ENCODE data around the gene NLRC4.

Gene NLRC4

GRCh38 chr2:32274289-32274688, 9.6 kb upstream of the NLRC4 start:
- Histone ChIP-seq H3K4me1 (peaks cover 0 to 9% (median 5%) of the 10 kb centered on the region in 4 donors), H3K27ac (no peak overlapping the region), H3K4me3 (no peak overlapping the region), H3K36me3 (no peaks in the 10 kb centered on the region), H3K27me3 (no peaks in the 10 kb centered on the region), H3K9me3 (no peaks in the 10 kb centered on the region)
- TF ChIP-seq CTCF (IDR thresholded peaks at IDR 0.05), result no peak
- intact Hi-C loops (cut with DNase I; ENCODE audit: low total_unique reads), result no loop called here
- DNase-seq, result no peak

DNA sequence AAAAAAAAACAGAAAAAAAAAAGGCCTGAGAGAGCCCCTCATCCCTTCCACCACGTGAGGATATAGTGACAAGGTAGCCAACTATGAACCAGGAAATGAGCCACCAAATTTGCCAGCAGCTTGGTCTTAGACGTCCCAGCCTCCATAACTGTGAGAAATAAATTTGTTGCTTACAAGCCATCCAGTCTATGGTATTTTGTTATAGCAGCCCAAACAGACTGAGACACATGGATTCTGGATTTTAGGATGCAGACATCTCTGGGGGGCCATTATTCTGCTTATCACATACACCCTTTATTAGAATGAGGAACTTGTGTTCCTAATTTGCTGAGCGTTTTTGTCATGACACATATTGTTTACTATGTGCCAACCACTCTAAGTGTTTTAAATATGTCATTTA, 7.6 kb upstream of the NLRC4 start:
- no peaks in the 10 kb centered on the region for H3K27me3 ChIP-seq
- no peak overlapping the region for H3K27ac ChIP-seq
- no peak for DNase-seq
- TF ChIP-seq CTCF (IDR thresholded peaks at IDR 0.05), result no peak
- H3K4me3 ChIP-seq, result no peak overlapping the region
- intact Hi-C loops (cut with DNase I; ENCODE audit: low total_unique reads), result no loop called here
- H3K4me1 ChIP-seq, result peaks cover 0 to 10% (median 4%) of the 10 kb centered on the region in 4 donors
- H3K36me3 ChIP-seq, result no peaks in the 10 kb centered on the region
- H3K9me3 ChIP-seq, result no peaks in the 10 kb centered on the region

- H3K4me3 ChIP-seq, result no peak overlapping the region
- TF ChIP-seq CTCF (IDR thresholded peaks at IDR 0.05), result no peak
- no peak overlapping the region for H3K27ac ChIP-seq
- H3K9me3 ChIP-seq, result no peaks in the 10 kb centered on the region
- H3K4me1 ChIP-seq, result peaks cover 0 to 10% (median 0%) of the 10 kb centered on the region in 4 donors
- no peaks in the 10 kb centered on the region for H3K27me3 ChIP-seq
- H3K36me3 ChIP-seq, result no peaks in the 10 kb centered on the region
- no peak for DNase-seq
- intact Hi-C loops (cut with DNase I; ENCODE audit: low total_unique reads), result no loop called here
Measured at GRCh38 chr2:32271063-32271462, 6.4 kb upstream of the NLRC4 start.

GRCh38 chr2:32262105-32262504, 2.6 kb downstream of the NLRC4 start:
- no peaks in the 10 kb centered on the region for H3K4me1 ChIP-seq
- no peaks in the 10 kb centered on the region for H3K27me3 ChIP-seq
- TF ChIP-seq CTCF (IDR thresholded peaks at IDR 0.05), result no peak
- H3K36me3 ChIP-seq, result no peaks in the 10 kb centered on the region
- intact Hi-C loops (cut with DNase I; ENCODE audit: low total_unique reads), result no loop called here
- H3K4me3 ChIP-seq, result no peak overlapping the region
- no peak for DNase-seq
- no peak overlapping the region for H3K27ac ChIP-seq
- no peaks in the 10 kb centered on the region for H3K9me3 ChIP-seq

DNA sequence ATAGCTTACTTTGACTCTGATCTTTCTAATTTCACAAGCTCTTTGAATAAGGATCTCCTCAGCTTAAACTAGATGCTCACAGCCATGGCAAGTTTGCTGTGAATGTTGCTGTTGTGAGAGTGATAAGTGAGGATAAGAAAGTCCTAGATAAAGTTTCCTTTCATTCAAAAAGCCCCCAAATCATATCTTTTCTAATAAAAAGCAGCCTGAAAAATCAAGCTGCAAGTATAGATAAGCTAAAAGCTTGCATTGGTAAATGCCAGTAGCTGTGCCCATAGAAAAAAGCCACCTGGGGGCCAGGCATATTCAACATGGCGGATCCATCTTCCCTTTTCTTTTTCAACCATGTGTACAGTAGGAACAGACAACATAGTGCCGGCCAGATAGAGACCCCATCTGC, 4.3 kb downstream of the NLRC4 start:
- Histone ChIP-seq H3K27ac (no peak overlapping the region), H3K27me3 (no peaks in the 10 kb centered on the region), H3K9me3 (no peaks in the 10 kb centered on the region), H3K4me3 (no peak overlapping the region), H3K4me1 (no peaks in the 10 kb centered on the region), H3K36me3 (no peaks in the 10 kb centered on the region)
- intact Hi-C loops (cut with DNase I; ENCODE audit: low total_unique reads), result no loop called here
- DNase-seq, result no peak
- TF ChIP-seq CTCF (IDR thresholded peaks at IDR 0.05), result no peak

DNA sequence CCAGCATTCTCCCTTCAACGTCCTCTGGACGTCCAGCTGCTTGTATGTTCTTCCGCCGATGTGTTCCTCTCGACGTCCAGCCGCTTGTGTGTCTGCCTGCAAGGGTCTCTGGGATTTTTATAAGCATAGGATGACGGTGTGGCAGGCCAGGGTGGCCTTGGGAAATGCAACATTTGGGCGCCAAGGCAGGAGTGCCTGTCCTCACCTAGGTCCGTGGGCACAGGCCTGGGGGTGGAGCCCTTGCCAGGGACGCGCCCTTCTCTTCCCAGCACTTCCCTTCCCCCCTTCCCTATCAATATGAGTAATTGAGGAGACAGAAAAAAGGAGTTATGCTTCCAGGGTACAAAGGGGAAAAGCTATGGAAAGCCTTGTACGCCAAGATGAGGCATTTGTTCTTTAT, 6.4 kb downstream of the NLRC4 start:
- no peak for TF ChIP-seq CTCF (IDR thresholded peaks at IDR 0.05)
- H3K9me3 ChIP-seq, result no peaks in the 10 kb centered on the region
- H3K27me3 ChIP-seq, result no peaks in the 10 kb centered on the region
- intact Hi-C loops (cut with DNase I; ENCODE audit: low total_unique reads), result no loop called here
- H3K27ac ChIP-seq, result no peak overlapping the region
- no peaks in the 10 kb centered on the region for H3K36me3 ChIP-seq
- no peaks in the 10 kb centered on the region for H3K4me1 ChIP-seq
- no peak overlapping the region for H3K4me3 ChIP-seq
- no peak for DNase-seq

Data from tibial artery (tissue), 4 donors.